Gastroesophageal sphincter (tissue), 3 donors: Measurements from ENCODE around the gene CXCL16.

Experiments
- CTCF ChIP-seq, 4 experiments: fragments of 200-600 bp in 2 of 4; fragments of 450-650 bp in 2 of 4; sonication (generic) in 1 of 4; IDR thresholded peaks; one replicate each; pipeline ENCODE4 v1.5.1; 2017 to 2019; ENCODE audit warnings: antibody characterized with exemption in 4 of 4, mild to moderate bottlenecking in 2 of 4, moderate library complexity in 2 of 4
- POLR2A ChIP-seq, 2 donors: fragments of 450-650 bp; IDR thresholded peaks; one replicate each; pipeline ENCODE4 v1.6.1; 2017; ENCODE audit warnings: antibody characterized with exemption in 2 of 2, mild to moderate bottlenecking in 2 of 2, moderate library complexity in 1 of 2

GRCh38 chr17:4786106-4786511 is 46.4 kb upstream of the CXCL16 start, which contains the start of gene VMO1:
- no peak for TF ChIP-seq CTCF (IDR thresholded peaks at IDR 0.05)
- no peak for TF ChIP-seq POLR2A (IDR thresholded peaks at IDR 0.05)
